Measurements from ENCODE around the gene INPP5D.

- TF ChIP-seq GATA2 (IDR thresholded peaks at IDR 0.05; ENCODE audit: low read depth, low read length) (no peak), GATA3 (IDR thresholded peaks at IDR 0.05; ENCODE audit: low read depth, low read length) (no peak)
These were observed 181.7 kb downstream of the INPP5D start for GRCh38 chr2:233241803-233242202.

Measured in SH-SY5Y (cell line).